GM19043 (cell line): Measurements from ENCODE around the gene PET100.
A peak's percentile ranks its signal among the peaks of the same experiment; 100 is the strongest.
"Not testable (repeated sequence)": the region's sequence is repeated elsewhere in the genome, so short reads cannot be mapped to it uniquely, and the experiment has no call there.

ENCODE experiments used
- ATAC-seq: cut with Tn5 transposase; IDR thresholded peaks from one replicate; pipeline ENCODE4 v1.9.1; 2021; ENCODE audit warnings: low read depth; ENCODE audit not compliant: unreplicated experiment

PET100 gene

GRCh38 chr19:7631577-7631976, 2.0 kb downstream of the PET100 start:
- no peak for ATAC-seq

- no peak for ATAC-seq
Observed at GRCh38 chr19:7632340-7633203, 3.0 kb downstream of the PET100 start.

GRCh38 chr19:7633698-7634097, 4.1 kb downstream of the PET100 start, which contains the start of gene PCP2:
Gene PCP2 (minus strand): TSS chr19:7633719. CDS start chr19:7633457, 262 bp downstream.
- no peak for ATAC-seq

GRCh38 chr19:7635670-7636069, 6.1 kb downstream of the PET100 start:
- no peak for ATAC-seq

GRCh38 chr19:7636317-7636690, 6.7 kb downstream of the PET100 start:
- no peak for ATAC-seq

- ATAC-seq, result peak; percentile 55
Observed at GRCh38 chr19:7636691-7637373, 7.2 kb downstream of the PET100 start, which contains the start of gene STXBP2. Gene STXBP2 (plus strand): TSS chr19:7637110. CDS start chr19:7637150, 40 bp downstream.

GRCh38 chr19:7637374-7638256, 8.0 kb downstream of the PET100 start:
- ATAC-seq, result no peak

- ATAC-seq, result no peak
Observed at GRCh38 chr19:7638802-7639465, 9.3 kb downstream of the PET100 start.

- no peak for ATAC-seq
Observed at GRCh38 chr19:7639863-7640348, 10.3 kb downstream of the PET100 start.

- no peak for ATAC-seq
Observed at GRCh38 chr19:7640803-7641202, 11.2 kb downstream of the PET100 start.

- ATAC-seq, result no peak
Observed at GRCh38 chr19:7641290-7642276, 12.0 kb downstream of the PET100 start.

GRCh38 chr19:7642295-7643030, 12.9 kb downstream of the PET100 start:
- ATAC-seq, result no peak

- ATAC-seq, result no peak
Observed at GRCh38 chr19:7643031-7643415, 13.4 kb downstream of the PET100 start.

GRCh38 chr19:7643629-7644549, 14.3 kb downstream of the PET100 start:
- not testable (repeated sequence) for ATAC-seq

GRCh38 chr19:7644550-7644877, 14.9 kb downstream of the PET100 start:
- ATAC-seq, result no peak

GRCh38 chr19:7645163-7645562, 15.6 kb downstream of the PET100 start:
- no peak for ATAC-seq

GRCh38 chr19:7645656-7646425, 16.2 kb downstream of the PET100 start:
- no peak for ATAC-seq
